ENCODE measurements around the gene GBF1. TPM values are rescaled to one million over a fixed set of nuclear protein-coding genes. Genes with fewer than 3 reads are reported as not detected.
A peak's percentile ranks its signal among the peaks of the same experiment; 100 is the strongest.

Gene GBF1
- total RNA-seq, 4 donors from 2014 or later: 32.0 to 54.7 (median 39.4) TPM

GRCh38 chr10:102264371-102264770 lies 19.0 kb downstream of the GBF1 start:
- H3K4me3 ChIP-seq: no peak overlapping the region
- no peak for ATAC-seq
- H3K9me3 ChIP-seq: no peaks in the 10 kb centered on the region
- WGBS, 2 donors (ENCODE audit: low coverage in 1 of 2): 76 to 87% methylated on average over 4 of the region's 4 CpGs
- peaks cover 7 to 56% (median 17%) of the 10 kb centered on the region in 3 donors for H3K4me1 ChIP-seq
- H3K36me3 ChIP-seq: peaks cover 0 to 39% of the 10 kb centered on the region in 2 donors
- H3K27me3 ChIP-seq: no peaks in the 10 kb centered on the region
- H3K27ac ChIP-seq: no peak overlapping the region
- TF ChIP-seq EP300 (IDR thresholded peaks at IDR 0.05) (no peak), POLR2AphosphoS5 (IDR thresholded peaks at IDR 0.05) (no peak), POLR2A (IDR thresholded peaks at IDR 0.05) (no peak), CTCF (IDR thresholded peaks at IDR 0.05) (no peak)

- Histone ChIP-seq H3K9me3 (no peaks in the 10 kb centered on the region), H3K4me3 (no peak overlapping the region), H3K4me1 (peaks cover 7 to 56% (median 17%) of the 10 kb centered on the region in 3 donors), H3K27me3 (no peaks in the 10 kb centered on the region), H3K36me3 (peaks cover 0 to 18% of the 10 kb centered on the region in 2 donors), H3K27ac (peak overlapping the region in 2 of 4 donors; percentile 3 to 20)
- WGBS, 2 donors (ENCODE audit: low coverage in 1 of 2): 96 to 100% methylated on average over 3 of the region's 3 CpGs
- TF ChIP-seq POLR2A (IDR thresholded peaks at IDR 0.05): no peak
- TF ChIP-seq CTCF (IDR thresholded peaks at IDR 0.05): no peak
- TF ChIP-seq EP300 (IDR thresholded peaks at IDR 0.05): no peak
- TF ChIP-seq POLR2AphosphoS5 (IDR thresholded peaks at IDR 0.05): no peak
- ATAC-seq: no peak
Measured at GRCh38 chr10:102266670-102267069, 21.3 kb downstream of the GBF1 start.

GRCh38 chr10:102267748-102268147 lies 22.4 kb downstream of the GBF1 start:
- Histone ChIP-seq H3K4me1 (peaks cover 7 to 45% (median 17%) of the 10 kb centered on the region in 3 donors), H3K36me3 (peaks cover 0 to 7% of the 10 kb centered on the region in 2 donors), H3K27me3 (no peaks in the 10 kb centered on the region), H3K9me3 (no peaks in the 10 kb centered on the region), H3K4me3 (no peak overlapping the region), H3K27ac (peak overlapping the region in 2 of 4 donors; percentile 16 to 20)
- TF ChIP-seq POLR2AphosphoS5 (IDR thresholded peaks at IDR 0.05): no peak
- no peak for TF ChIP-seq POLR2A (IDR thresholded peaks at IDR 0.05)
- no peak for TF ChIP-seq CTCF (IDR thresholded peaks at IDR 0.05)
- no peak for TF ChIP-seq EP300 (IDR thresholded peaks at IDR 0.05)
- ATAC-seq: peak; percentile 74

DNA sequence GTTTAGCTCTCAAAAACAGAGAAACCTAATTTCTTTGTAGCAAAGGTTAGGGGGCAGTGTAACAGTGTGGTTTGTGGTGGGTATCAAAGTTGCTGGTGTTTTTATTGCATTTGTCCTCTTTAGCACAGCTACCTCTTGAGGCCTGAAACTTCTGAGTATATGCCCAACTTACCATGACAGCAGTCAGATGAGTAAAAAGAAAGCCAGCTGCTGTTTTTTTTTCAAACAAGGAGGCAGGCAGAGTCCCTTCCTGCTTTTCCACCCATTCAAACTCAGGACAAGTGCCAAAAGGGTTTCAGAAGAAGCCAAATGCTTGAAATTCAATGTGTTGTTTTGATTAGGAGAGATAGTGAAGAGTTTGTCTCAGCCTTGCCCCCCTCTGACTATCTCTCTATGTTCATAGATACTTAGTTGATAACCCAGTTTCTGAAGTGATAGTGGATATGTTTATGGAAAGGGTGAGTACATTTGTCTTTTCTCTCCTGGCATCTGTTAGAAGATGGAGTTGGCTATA lies 23.1 kb downstream of the GBF1 start:
- H3K27ac ChIP-seq: peak overlapping the region in 3 of 4 donors; percentile 9 to 20 (median 16)
- no peaks in the 10 kb centered on the region for H3K27me3 ChIP-seq
- no peak for ATAC-seq
- no peak overlapping the region for H3K4me3 ChIP-seq
- peaks cover 0 to under 1% of the 10 kb centered on the region in 2 donors for H3K36me3 ChIP-seq
- no peaks in the 10 kb centered on the region for H3K9me3 ChIP-seq
- TF ChIP-seq EP300 (IDR thresholded peaks at IDR 0.05) (no peak), POLR2AphosphoS5 (IDR thresholded peaks at IDR 0.05) (no peak), CTCF (IDR thresholded peaks at IDR 0.05) (no peak), POLR2A (IDR thresholded peaks at IDR 0.05) (no peak)
- peaks cover 7 to 43% (median 17%) of the 10 kb centered on the region in 3 donors for H3K4me1 ChIP-seq

DNA sequence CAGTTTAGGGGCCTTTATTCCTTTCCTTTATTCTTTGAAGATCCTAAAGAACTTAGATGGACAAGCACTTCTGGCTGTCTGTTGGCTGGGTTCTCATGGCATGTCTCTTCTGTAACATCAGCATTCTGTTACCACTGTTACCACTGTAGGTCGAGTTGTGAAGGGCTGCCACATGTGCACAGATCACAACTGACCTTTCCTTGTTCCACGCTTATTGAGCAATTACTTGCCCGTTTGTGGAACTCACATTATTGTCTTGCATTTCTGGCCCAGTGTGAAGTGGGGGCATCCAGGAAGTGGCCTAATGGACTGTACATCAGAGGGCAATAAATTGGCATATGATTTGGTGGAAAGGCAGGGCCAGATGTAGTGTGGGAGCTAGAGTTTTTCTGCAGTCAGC lies 23.7 kb downstream of the GBF1 start:
- no peaks in the 10 kb centered on the region for H3K27me3 ChIP-seq
- H3K27ac ChIP-seq: peak overlapping the region in 2 of 4 donors; percentile 9 to 16
- no peaks in the 10 kb centered on the region for H3K36me3 ChIP-seq
- H3K4me3 ChIP-seq: no peak overlapping the region
- WGBS, 2 donors (ENCODE audit: low coverage in 1 of 2): 43 to 80% methylated on average over 1 to 3 of the region's 3 CpGs
- no peak for ATAC-seq
- TF ChIP-seq POLR2A (IDR thresholded peaks at IDR 0.05) (no peak), EP300 (IDR thresholded peaks at IDR 0.05) (no peak), CTCF (IDR thresholded peaks at IDR 0.05) (no peak), POLR2AphosphoS5 (IDR thresholded peaks at IDR 0.05) (no peak)
- no peaks in the 10 kb centered on the region for H3K9me3 ChIP-seq
- H3K4me1 ChIP-seq: peaks cover 7 to 45% (median 17%) of the 10 kb centered on the region in 3 donors

All from gastroesophageal sphincter (tissue), 4 donors.